Rectal smooth muscle tissue (tissue), 1 donor: Measurements from ENCODE around the gene LCNL1.

ENCODE experiments used
- H3K27ac ChIP-seq: one replicate; pipeline ENCODE4 v1.7.0; 2013; ENCODE audit warnings: low read depth, low read length, inconsistent platforms
- H3K27me3 ChIP-seq: one replicate; pipeline ENCODE4 v1.7.0; 2013; ENCODE audit warnings: low read length; ENCODE audit not compliant: control insufficient read depth, insufficient read depth
- H3K36me3 ChIP-seq: one replicate; pipeline ENCODE4 v1.7.0; 2013; ENCODE audit warnings: low read length; ENCODE audit not compliant: control insufficient read depth, insufficient read depth
- H3K4me1 ChIP-seq: one replicate; pipeline ENCODE4 v1.7.0; 2013; ENCODE audit warnings: low read length; ENCODE audit not compliant: control insufficient read depth, insufficient read depth
- H3K4me3 ChIP-seq: one replicate; pipeline ENCODE4 v1.7.0; 2013; ENCODE audit warnings: low read length
- H3K9ac ChIP-seq: one replicate; pipeline ENCODE4 v1.7.0; 2013; ENCODE audit warnings: low read length

The LCNL1 gene

DNA sequence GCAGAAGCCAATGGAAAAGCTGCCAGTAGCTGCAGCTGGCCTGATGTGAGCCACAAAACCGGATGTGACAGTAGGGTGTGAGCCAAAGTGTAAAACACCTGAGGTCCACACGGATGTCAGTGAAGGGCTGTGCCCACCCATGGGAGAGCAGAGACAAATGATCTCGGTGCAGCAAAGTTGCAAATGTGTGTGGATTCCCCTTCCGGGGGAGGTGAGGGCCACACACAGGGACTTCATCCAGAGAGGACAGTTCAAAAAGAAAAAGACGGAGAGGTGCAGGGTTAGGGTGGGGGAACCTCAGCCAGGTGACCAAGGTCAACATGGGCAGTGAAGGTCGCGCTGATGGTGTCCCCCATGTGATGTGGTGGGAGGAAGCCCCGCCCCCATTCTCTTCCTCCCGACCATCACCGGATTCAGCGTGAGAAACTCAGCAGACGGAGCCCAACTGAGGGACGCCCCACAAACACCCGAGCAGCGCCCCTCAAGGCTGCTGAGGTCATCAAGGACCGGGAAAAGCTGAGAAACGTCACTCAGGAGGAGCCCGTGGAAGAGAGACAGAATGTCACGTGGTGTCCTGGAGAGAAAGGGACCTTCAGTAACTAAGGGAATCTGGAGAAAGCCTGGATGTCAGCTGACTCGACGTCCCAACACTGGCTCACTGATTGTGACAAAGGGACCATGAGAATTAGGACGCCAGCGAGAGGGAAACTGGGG lies 16.9 kb upstream of the LCNL1 start:
- Histone ChIP-seq H3K36me3 (no peaks in the 10 kb centered on the region), H3K4me1 (no peaks in the 10 kb centered on the region), H3K27me3 (no peaks in the 10 kb centered on the region), H3K27ac (no peak overlapping the region), H3K9ac (no peak overlapping the region), H3K4me3 (peak overlapping the region; percentile 24)

DNA sequence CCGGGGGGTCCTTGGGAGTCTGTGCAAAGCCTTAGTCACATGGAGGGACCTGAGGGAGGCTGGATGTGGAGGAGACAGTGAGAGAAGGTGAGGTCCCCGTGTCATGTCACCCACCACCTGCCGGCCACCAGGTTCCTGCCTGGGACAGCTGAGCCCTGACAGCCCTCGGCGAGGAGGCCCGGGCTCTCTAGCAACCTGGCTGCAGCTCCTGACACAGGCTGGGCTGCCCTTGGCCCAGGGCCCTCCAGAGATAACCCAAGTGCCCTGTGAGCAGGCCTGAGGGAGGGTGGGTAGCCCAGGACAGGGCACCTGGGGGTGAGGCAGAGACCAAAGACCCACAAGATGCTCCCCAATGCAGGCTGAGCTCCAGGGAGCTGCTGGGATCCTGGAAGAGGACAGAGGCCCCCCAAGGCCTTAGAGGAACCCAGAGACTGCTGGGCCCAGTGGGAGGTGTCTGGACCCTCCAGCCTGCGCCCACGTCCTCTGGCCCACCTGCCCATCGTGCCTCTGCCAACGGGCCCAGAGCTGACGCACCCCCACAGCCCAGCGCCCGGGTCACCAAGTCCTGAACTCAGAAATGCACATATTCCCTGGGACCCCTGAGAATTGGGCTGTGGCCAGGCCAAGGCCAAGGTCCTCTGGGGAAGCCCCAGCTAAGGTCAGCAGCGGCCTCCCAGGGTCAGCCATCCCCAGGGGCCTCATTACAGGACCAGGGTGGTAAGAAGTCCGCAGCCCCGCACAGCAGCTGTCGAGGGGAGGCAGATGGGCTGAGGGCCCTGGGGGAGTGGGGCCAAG lies 14.3 kb upstream of the LCNL1 start:
- H3K4me1 ChIP-seq, result no peaks in the 10 kb centered on the region
- H3K27me3 ChIP-seq, result no peaks in the 10 kb centered on the region
- H3K27ac ChIP-seq, result no peak overlapping the region
- no peak overlapping the region for H3K9ac ChIP-seq
- H3K4me3 ChIP-seq, result no peak overlapping the region
- no peaks in the 10 kb centered on the region for H3K36me3 ChIP-seq

DNA sequence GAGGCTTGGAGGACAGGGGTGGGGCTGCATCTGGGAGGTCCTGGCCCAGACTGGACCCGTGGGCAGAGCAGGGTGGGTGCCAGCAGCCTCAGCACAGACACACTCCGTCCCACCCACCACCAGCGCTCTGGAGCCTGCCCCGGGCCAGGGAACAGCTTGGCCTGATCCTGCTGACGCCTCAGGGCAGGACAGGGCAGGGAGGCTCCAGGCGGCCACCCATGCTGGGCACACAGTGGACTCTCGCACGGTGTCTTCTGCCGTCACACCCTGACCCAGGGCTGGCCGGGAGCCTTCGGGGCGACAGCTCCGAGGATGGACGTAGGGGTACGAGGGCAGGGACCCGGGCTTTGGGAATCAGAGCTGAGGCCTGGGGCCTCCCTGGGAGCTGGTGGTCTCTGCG lies 13.6 kb upstream of the LCNL1 start:
- Histone ChIP-seq H3K27ac (no peak overlapping the region), H3K9ac (no peak overlapping the region), H3K27me3 (no peaks in the 10 kb centered on the region), H3K4me1 (no peaks in the 10 kb centered on the region), H3K4me3 (no peak overlapping the region), H3K36me3 (no peaks in the 10 kb centered on the region)

DNA sequence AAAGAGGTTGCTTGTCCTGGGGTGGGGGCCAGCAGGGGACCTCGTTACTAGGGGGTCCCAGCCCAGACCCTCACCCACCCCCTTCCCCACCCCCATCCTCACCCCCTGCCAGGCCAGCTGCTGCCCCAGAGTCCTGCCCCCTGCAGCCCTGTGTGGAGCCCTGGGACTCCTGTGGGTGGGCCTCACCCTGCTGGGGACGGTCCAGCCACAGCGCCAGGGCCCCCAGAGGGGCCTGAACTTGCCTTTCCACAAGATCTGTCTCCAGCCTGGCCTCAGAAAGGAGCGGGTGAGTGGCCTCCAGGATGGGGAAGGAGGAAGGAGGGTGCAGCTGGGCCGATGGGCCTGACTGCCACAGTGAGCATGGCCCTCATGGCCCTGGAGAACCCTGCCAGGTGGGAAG lies 13.0 kb upstream of the LCNL1 start:
- Histone ChIP-seq H3K36me3 (no peaks in the 10 kb centered on the region), H3K27me3 (no peaks in the 10 kb centered on the region), H3K27ac (no peak overlapping the region), H3K4me3 (no peak overlapping the region), H3K9ac (no peak overlapping the region), H3K4me1 (no peaks in the 10 kb centered on the region)

DNA sequence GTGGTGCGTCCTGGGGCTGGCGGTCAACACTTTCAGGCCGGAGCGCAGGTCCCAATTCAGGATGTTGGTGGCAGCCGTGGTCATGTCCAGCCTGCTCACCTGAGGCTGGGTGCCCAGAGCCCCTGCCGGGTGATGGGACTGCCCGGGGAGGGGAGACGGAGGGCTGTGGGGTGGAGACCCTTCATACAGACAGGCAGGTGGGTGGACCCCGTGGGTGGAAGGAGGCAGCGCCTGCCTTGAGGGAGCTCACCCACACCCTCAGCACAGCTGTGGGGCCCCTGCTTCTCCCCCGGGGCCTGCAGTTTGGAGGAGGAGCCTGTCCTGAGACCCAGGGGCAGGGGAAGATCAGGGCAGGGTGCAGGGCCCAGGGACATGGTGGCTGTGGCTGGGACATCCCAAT lies 12.4 kb upstream of the LCNL1 start:
- Histone ChIP-seq H3K4me3 (no peak overlapping the region), H3K27me3 (no peaks in the 10 kb centered on the region), H3K9ac (no peak overlapping the region), H3K36me3 (no peaks in the 10 kb centered on the region), H3K27ac (no peak overlapping the region), H3K4me1 (no peaks in the 10 kb centered on the region)

DNA sequence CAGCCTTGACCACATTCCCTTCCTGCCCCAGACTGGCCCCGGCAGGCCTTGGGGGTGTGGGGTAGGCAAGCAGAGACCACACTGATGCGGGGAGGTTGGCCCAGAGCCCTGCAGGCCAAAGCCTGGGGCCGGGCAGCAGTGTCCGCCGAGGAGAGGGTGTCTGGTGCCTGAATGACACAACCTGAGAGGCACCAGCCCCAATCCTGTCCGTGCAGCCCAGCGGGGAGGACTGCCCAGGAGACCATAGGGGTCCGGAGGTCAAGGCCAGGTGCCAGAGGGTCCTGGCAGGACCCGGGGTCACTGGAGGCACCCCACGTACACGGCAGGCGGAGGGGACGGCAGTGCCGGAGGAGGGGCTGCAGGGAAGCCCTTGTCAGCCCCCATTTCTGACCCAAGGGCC lies 11.0 kb upstream of the LCNL1 start:
- no peaks in the 10 kb centered on the region for H3K4me1 ChIP-seq
- H3K27ac ChIP-seq, result no peak overlapping the region
- H3K4me3 ChIP-seq, result no peak overlapping the region
- H3K9ac ChIP-seq, result no peak overlapping the region
- H3K36me3 ChIP-seq, result no peaks in the 10 kb centered on the region
- no peaks in the 10 kb centered on the region for H3K27me3 ChIP-seq

DNA sequence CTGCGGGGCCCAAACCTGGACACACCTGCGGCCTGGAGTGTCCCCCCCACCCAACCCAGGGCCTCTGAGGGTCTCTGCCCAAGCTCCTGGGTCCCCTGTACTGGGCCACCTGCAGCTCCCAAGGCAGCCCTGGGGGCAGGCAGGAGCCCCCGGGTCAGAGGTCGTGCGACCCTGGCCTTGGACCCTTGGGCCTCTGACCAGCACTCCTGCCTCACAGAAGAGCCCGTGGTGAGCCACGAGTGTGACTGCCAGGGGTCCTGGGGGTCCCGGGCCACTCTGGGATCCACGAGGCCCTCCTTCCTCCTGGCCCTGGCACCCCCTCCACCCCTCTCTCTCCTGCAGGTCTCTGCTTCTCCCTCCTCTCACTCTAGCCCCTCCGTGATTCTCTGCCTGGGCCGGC lies 10.5 kb upstream of the LCNL1 start:
- Histone ChIP-seq H3K36me3 (no peaks in the 10 kb centered on the region), H3K9ac (no peak overlapping the region), H3K27me3 (no peaks in the 10 kb centered on the region), H3K4me1 (no peaks in the 10 kb centered on the region), H3K27ac (no peak overlapping the region), H3K4me3 (no peak overlapping the region)

DNA sequence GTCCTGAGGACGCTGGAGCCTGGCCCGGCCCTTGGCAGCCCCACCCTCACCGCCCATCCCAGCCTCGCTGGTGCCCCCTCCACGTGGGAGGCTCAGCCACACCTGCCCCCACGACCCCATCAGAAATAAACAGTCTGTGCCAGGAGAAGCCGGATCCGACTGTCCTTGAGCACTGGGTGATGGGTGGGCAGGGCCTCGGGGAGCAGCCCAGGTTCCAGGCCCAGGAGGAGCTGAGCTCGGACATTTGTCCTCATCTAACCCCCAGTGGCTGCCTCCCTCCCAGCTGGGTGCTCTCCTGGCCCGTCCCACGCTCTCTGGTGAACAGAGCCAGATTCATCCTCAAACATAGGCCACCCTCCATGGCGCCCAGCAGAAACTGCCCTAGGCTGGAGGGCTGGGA lies 10.1 kb upstream of the LCNL1 start:
- H3K27me3 ChIP-seq, result no peaks in the 10 kb centered on the region

DNA sequence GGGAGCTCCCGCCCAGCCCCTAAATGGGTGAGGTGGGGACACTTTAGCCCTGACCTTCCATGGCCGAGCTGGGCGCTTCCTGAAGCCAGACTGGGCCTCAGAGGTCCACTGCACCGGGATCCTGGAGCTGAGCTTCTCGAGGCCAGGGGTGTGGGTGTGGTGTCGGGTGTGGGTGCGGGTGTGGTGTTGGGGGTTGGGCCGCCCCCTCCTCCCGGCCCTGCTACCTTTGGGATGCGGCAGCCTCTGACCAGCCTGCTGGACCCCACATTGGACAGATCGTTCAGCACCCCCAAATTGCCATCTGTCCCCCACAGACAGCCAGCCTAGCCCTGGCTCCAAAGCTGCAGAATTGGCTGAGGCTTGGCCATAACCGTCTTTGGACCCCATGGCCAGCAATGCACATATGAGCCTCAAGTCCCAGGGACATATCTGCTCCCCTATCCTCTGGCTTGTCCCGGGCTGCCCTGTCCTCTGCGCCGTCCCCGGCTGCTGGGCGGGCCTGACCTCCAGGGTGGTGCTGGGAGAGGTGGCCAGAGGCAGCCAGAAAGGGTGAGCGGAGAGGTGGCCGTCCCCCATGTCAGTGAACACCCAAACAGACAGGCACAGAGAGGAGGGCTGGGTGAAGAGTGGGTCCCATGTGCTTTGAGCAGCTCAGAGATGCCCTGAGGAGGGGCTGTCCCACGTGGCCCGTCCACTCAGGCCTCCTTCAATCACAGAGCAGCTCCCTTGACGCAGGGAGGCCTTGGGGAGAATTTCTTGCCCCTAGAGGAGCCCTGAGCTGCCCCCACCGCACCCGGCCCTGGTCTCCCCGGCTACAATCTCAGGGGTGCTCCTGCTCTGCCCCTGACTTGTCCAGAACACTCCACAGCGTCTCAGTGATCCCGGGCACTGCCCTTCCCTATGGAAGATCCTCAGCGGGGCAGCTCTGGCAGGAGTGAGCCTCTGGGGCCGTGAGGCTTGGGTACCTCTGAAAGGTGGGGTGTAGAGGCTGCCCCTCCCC lies 8.9 kb upstream of the LCNL1 start:
- no peak overlapping the region for H3K27ac ChIP-seq
- H3K4me3 ChIP-seq, result no peak overlapping the region
- H3K4me1 ChIP-seq, result no peaks in the 10 kb centered on the region
- H3K27me3 ChIP-seq, result no peaks in the 10 kb centered on the region
- no peaks in the 10 kb centered on the region for H3K36me3 ChIP-seq
- H3K9ac ChIP-seq, result no peak overlapping the region

More for the DNA sequence above, 10.1 kb upstream of the LCNL1 start:
- no peak overlapping the region for H3K27ac ChIP-seq
- H3K9ac ChIP-seq, result no peak overlapping the region
- no peak overlapping the region for H3K4me3 ChIP-seq
- H3K36me3 ChIP-seq, result no peaks in the 10 kb centered on the region
- no peaks in the 10 kb centered on the region for H3K4me1 ChIP-seq

DNA sequence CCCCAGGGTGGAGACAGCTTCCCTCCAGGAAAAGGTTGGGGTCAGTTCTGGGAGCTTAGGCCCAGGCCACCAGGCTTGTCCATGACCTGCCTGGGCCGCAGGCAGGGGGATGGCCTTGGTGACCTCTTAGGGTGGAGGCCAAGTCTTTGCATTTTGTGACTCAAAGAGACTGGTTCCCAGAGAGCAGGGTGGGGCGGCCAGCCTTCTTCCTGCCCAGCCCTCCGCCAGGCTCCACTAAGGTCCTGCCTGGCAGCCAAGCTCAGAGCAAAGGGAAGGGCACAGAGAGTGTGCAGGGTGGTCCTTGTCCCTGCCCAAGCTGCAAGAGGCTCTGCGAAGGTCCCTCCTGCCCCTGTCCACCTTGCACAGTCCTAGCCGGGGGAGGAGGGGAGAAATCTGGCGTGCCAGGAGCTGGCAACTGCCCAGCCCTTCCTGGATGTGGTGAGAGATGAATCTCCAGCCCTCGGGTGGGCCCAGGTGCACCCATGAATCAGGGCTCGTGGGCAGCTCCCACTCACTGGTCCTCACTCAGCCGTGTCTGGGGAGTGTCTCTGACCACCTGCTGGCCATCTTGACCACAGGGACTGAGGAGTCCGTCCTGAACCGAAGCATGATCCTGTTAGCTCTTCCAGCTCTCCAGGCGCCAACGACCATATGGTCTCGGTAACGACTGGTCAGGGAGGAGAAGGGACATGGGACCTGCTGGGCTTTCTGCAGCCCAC lies 7.8 kb upstream of the LCNL1 start:
- no peak overlapping the region for H3K27ac ChIP-seq
- no peak overlapping the region for H3K9ac ChIP-seq
- H3K4me3 ChIP-seq, result no peak overlapping the region
- H3K27me3 ChIP-seq, result no peaks in the 10 kb centered on the region
- no peaks in the 10 kb centered on the region for H3K4me1 ChIP-seq
- H3K36me3 ChIP-seq, result no peaks in the 10 kb centered on the region

DNA sequence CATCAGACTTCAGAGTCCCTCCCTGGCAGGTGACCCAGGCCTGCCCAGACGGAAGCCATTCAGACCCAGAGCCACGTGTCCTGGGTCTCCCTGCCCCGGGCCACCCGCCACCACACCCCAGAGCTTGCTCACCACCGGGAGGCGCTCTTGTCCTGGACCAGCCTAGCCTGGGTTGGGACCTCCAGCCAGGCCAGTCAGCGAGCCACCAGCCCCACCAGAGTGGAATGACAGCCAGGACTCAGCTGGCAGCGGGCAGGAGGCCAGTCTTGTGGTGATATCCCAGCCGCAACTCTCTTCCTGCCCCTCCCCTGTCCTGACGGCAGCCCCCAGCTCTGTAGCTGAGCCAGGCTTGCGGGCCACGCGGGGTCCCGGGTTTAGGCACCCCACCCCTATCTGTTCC lies 7.1 kb upstream of the LCNL1 start:
- Histone ChIP-seq H3K4me3 (no peak overlapping the region), H3K27ac (no peak overlapping the region), H3K9ac (no peak overlapping the region)

DNA sequence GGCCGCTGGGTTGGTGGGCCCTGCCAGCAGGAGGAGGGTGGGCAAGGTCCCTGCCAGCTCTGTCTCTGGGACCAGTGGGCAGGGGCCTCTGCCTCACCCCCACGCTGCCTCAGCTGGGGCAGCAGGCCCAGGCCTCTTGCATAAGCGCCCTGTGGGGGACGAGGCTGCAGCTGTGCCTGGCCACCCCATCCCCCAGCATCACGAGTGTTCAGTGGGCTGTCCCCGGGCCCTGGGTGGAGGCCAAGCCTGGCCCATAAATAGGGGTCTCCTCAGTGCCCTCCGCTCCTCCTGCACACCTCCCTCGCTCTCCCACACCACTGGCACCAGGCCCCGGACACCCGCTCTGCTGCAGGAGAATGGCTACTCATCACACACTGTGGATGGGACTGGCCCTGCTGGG lies 5.6 kb upstream of the LCNL1 start, which contains the start of gene PTGDS:
TSS of gene PTGDS (plus strand) at position 282 of the 400 bp plus-strand sequence. CDS start at position 357, 75 bp downstream.
- no peaks in the 10 kb centered on the region for H3K4me1 ChIP-seq
- no peak within 1 kb of the TSS for H3K9ac ChIP-seq
- peak within 1 kb of the TSS; percentile 51 for H3K4me3 ChIP-seq

More for the DNA sequence above, 7.1 kb upstream of the LCNL1 start:
- no peaks in the 10 kb centered on the region for H3K36me3 ChIP-seq
- no peaks in the 10 kb centered on the region for H3K27me3 ChIP-seq
- H3K4me1 ChIP-seq, result no peaks in the 10 kb centered on the region

More for the DNA sequence above, 5.6 kb upstream of the LCNL1 start, which contains the start of gene PTGDS:
- H3K27ac ChIP-seq, result no peak within 1 kb of the TSS
- no peaks in the 10 kb centered on the region for H3K36me3 ChIP-seq
- H3K27me3 ChIP-seq, result peaks cover 2% of the 10 kb centered on the region
